Activated CD4-positive, alpha-beta T cell treated with anti-CD3 and anti-CD28 coated beads, Interleukin-2, amount 50 U/mL, for 1 hour (primary cell): ENCODE results near the gene C1QTNF2.

Experiments used
- DNase-seq: peaks from one replicate; pipeline ENCODE4 v3.0.0-alpha.2; 2020

The C1QTNF2 gene

GRCh38 chr5:160369990-160370712 is at the start of gene C1QTNF2:
C1QTNF2 (minus strand) TSS chr5:160370626; CDS start chr5:160355011, 15,615 bp downstream.
- DNase-seq = no peak

GRCh38 chr5:160420331-160420610 is 49.8 kb upstream of the C1QTNF2 start:
- DNase-seq = no peak

DNA sequence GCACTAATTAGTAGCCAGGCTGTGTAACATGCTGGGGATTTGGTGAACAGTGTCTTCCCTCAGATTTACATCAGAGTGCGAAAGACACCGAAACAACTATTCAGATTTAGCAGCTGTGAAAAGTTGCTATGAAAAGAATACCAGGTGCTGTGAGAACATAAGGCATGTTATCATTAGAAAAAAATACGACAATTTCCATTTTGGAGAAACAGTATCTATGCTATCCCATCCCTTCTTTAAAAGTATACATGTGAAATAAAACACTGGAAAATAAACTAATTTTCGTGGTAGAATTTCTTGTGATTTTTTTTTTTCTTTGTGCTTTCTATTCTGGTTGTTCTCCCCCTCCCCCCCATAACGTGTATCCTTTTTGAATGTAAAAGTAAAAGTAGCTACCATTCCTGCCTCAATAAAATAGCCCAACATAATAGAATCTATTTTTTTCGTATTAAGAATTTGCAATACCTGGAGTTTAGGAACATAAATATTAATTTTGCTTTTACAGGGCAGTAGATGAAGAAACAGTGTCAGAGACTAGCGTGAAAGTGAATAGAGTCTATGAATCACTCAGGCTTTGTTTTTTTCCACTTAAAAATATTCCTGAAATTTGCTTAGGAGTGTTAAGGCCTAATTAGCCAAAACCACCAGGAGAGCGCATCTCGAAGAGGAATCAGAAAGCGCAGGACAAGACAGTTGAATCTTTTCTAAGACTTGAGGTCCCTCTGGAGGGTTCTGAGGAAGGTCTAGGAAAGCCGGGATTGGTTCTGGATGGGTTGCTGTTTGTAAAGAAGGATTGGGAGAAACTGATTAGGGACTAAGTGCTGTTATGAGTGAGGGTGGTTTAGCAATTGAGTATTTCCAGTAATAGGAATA is 49.3 kb upstream of the C1QTNF2 start:
- DNase-seq = no peak

- peak; percentile 92 for DNase-seq
Measured at GRCh38 chr5:160418561-160419457, 48.4 kb upstream of the C1QTNF2 start, which contains the start of gene SLU7. SLU7 (minus strand) TSS chr5:160419081; CDS start chr5:160415294, 3,787 bp downstream.

- DNase-seq = peak; percentile 50
Measured at GRCh38 chr5:160399402-160400353, 29.3 kb upstream of the C1QTNF2 start, which contains the start of gene FAM200C. FAM200C (minus strand) TSS chr5:160400054; CDS start chr5:160395490, 4,564 bp downstream.

- no peak for DNase-seq
Measured at GRCh38 chr5:160398806-160399205, 28.4 kb upstream of the C1QTNF2 start.

DNA sequence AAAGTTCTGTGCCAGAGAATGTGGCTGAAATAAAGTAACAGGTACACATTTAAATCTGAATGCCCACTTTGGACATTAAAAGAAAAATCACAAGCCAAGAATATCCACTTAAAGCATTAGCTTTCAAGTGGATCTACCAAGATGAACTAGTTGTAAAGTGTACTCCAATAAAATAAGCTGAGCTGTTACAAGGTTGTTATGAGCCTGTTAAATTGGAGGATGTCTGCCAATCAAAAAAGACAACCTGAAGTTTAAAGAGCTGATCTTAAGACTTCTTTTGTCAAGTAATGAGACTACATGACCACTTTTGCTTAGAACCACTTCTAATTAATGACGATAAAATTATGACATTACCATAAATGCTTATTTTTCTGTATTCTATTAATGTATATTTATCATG is 27.1 kb upstream of the C1QTNF2 start:
- no peak for DNase-seq

DNA sequence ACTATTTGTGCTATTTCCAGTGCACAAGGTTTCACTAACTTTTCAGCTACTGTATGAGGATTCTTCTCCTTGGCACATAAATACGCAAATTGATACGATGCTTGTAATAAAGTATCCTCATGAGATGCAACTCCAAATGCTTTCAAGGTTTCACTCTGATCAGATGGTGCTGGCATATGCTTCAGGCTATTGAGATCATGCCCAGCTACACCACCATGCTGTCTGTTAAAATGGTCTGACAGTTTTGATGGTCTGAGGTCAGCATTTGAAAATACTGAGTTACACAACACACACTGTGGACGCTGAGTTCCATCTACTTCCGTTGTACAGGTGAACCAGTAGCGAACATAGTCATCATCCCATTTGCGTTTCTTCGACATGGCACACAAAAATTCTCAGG is 24.7 kb upstream of the C1QTNF2 start:
- no peak for DNase-seq

- no peak for DNase-seq
Measured at GRCh38 chr5:160390787-160391696, 20.6 kb upstream of the C1QTNF2 start.

- DNase-seq = no peak
Measured at GRCh38 chr5:160387445-160387844, 17.0 kb upstream of the C1QTNF2 start.

- DNase-seq = no peak
Measured at GRCh38 chr5:160385496-160385895, 15.1 kb upstream of the C1QTNF2 start.

GRCh38 chr5:160384681-160385080 is 14.3 kb upstream of the C1QTNF2 start:
- no peak for DNase-seq

- DNase-seq = no peak
Measured at GRCh38 chr5:160382346-160382745, 11.9 kb upstream of the C1QTNF2 start.

- DNase-seq = no peak
Measured at GRCh38 chr5:160380041-160380440, 9.6 kb upstream of the C1QTNF2 start.

DNA sequence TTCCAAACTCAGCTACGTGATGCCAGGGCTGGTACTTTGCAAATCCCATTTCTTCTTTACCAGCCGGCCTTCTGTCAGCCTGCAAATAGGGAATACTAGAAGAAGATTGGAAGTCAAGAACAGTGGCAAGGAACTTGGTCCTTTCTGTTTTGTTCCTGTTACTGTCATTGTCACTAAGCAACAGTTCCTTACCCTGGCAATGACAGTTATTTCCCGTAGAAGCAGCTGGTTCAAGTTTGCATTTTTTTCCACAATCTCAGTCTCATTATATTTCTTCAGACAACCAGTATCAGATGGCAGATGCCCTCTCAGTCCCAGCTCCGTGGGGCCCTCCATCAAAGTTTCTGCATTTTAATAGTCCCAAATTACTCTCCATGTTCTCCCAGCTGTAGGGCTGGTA is 9.1 kb upstream of the C1QTNF2 start:
- DNase-seq = no peak

DNA sequence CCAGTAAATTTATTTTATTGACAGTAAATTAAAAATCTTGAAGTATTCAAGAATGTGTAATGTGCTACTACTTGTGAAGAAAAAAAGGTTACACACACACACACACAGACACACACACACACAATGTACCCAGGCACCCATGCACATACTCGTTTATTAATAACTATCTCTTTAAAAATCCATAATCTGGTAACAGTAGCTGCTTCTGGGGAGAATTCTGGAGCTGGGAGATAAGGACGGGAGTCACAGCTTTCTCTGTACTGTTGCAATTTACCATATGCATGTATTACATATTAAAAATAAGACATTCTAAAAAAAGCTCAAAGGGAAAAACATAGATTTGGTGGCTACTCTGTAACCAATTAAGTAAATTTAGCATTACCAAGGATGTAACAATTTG is 7.9 kb upstream of the C1QTNF2 start:
- DNase-seq = no peak

GRCh38 chr5:160377651-160378050 is 7.2 kb upstream of the C1QTNF2 start:
- no peak for DNase-seq

DNA sequence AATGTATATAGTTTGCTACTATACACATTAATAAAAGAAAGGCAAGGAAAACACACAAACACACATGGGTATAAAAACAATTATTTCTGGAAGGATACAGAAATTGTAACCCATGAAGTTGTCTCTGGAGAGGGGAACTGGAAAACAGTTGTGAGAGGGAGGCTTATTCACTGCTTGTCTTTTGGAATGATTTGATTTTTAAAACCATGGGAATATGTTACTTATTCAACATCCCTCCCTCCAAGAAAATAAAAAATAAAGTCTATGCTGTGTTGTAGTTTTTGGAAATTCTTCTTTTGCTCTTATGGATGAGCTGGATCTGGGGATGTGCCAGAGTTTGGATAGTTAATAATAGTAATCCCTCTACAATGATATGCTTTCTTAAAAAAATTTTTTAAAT is 6.0 kb upstream of the C1QTNF2 start:
- no peak for DNase-seq

DNA sequence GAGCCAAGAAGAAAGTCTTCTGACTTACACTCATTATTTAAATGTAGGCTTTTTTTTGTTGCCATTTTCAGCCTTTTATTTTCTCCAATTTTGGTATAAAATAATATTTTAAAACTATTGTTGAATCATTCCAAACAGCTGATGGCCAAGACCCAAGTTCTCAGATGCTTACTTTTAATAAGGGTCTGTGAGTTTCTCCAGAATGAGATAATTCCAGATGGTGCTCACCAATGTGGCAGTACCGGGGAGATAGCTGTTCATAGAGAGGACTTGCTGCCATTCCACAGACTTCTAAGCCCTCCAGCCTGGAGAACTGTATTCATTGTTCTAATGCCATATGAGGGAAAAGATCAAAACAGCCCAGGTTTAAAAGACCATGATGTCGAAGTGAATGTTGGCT is 5.3 kb upstream of the C1QTNF2 start:
- no peak for DNase-seq

DNA sequence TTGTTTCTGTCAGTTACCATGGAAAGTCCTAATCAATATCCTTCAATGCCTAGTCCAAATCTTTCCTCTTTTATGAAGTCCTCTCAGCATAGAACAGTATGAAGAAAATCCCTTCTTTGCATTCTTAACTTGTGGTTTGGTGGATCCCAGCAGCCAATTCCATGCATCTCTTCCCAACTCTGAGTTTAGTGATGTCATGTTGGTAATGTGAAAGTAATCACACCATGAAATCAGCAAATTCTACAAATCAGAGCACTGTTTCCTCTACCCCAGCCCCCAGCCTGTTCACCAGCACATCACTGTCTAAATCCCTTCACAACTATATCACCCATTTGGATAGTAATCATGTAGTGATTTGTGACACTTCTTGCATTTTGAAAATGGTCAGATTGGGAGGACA is 4.7 kb upstream of the C1QTNF2 start:
- DNase-seq = no peak

- no peak for DNase-seq
Measured at GRCh38 chr5:160371294-160371693, 868 bp upstream of the C1QTNF2 start.
